H1 (cell line): ENCODE results near the gene PTPRE. TPM values are rescaled to one million over a fixed set of nuclear protein-coding genes. Genes with fewer than 3 reads are reported as not detected.

Experiments used
- CBX5 ChIP-seq: fragments of 300-800, 300-1000 bp; sonication (generic); IDR thresholded peaks from 2 replicates; pipeline ENCODE4 v1.7.1; 2016; ENCODE audit warnings: antibody characterized with exemption, low read length, low read depth
- NANOG ChIP-seq: IDR thresholded peaks from 2 replicates; pipeline ENCODE4 v1.6.1; 2011; ENCODE audit warnings: low read length, low read depth, mild to moderate bottlenecking, inconsistent platforms; ENCODE audit not compliant: insufficient read depth, poor library complexity, severe bottlenecking
- POU5F1 ChIP-seq: IDR thresholded peaks from 2 replicates; pipeline ENCODE4 v1.6.1; 2011; ENCODE audit warnings: low read depth, mild to moderate bottlenecking, low read length, moderate library complexity
- polyA plus RNA-seq, 7 experiments: library from polyadenylated mRNA; depleted of rRNA in 3 of 7; stranded (reverse) in 5 of 7; unstranded in 2 of 7; fragments of >200 nt in 5 of 7; fragments of 200-250 nt in 2 of 7; gene quantifications; 1 replicate in 5 of 7; 2 replicates in 1 of 7; 4 replicates in 1 of 7; pipeline versions ENCODE4 v1.2.1 to v1.2.3, GENCODE V29; 2011 to 2013; ENCODE audit warnings: missing spikeins in 2 of 7, mixed read lengths in 2 of 7
- total RNA-seq: library from RNA; stranded (reverse); fragmentation: NEBNext Ultra II Directional; extraction: Animal tissue kit (Norgen Biotek cat#: 25700); gene quantifications from 2 replicates; pipeline ENCODE4 v1.2.1, GENCODE V29; 2021

Gene PTPRE
- total and polyA plus RNA-seq, 2 of the 8 experiments (the other 6 are each of a cell fraction or from before 2014, with no cell fraction given): 0.33 to 0.54 TPM

DNA sequence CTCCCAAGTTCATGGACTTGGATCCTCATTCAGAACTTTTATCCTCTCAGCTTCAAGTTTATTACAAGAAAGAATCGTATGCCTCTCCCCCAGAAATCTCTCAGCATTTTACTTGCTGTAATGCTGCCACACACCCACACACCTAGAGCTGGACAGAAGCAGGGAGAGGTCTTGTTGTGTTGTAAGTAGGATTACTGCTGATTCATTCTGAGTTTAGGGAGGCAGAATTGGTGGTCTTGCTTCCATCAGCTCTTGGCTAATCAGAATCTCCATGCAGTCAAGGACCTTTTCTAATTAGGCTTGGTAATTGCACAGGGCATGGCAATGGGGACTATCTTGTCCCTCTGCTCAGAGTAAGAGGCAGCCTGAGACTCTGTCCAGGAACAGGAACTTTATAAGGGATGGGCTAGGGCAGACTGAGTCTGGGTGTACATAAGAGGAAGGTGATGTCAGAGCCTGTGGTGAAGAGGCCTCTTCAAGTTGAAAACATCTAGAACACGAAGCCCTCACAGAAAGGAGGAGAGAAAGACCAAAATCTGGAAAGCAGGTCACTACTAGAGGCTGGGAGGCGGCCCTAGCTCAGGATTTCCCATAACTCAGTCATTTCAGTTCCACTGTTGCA lies 7.0 kb upstream of the PTPRE start (continued):
- TF ChIP-seq CBX5 (no peak), NANOG (no peak), POU5F1 (no peak)
- TF ChIP-seq, all 59 proteins: peak for 0
